AG08395 (cell line): ENCODE data around the gene HIP1.
"Not testable (repeated sequence)": the region's sequence is repeated elsewhere in the genome, so short reads cannot be mapped to it uniquely, and the experiment has no call there.

Experiments used
- DNase-seq: peaks from one replicate; pipeline ENCODE4 v3.0.0; 2012; ENCODE audit warnings: mixed read lengths, low spot score

The HIP1 gene

GRCh38 chr7:75614401-75614800, 124.3 kb downstream of the HIP1 start:
- no peak for DNase-seq

DNA sequence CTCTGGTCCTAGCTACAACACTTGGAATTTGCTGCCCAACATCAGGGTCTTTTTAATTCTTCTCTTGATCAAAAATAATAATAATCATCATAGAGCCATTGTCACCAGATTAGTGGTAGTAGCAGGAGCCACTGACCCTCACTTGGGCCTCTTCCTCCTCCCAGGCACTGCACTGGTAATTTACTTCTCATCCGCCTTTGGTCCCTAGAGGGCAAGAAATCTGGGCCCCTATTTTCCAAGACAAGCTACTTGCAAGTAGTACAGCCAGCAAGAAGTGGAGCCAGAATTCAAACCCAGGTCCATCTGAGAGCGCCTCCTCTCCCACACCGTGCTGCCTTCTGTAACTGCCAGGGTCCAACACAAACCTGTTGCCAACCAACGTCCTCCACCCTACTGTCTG, 125.4 kb downstream of the HIP1 start:
- no peak for DNase-seq

DNA sequence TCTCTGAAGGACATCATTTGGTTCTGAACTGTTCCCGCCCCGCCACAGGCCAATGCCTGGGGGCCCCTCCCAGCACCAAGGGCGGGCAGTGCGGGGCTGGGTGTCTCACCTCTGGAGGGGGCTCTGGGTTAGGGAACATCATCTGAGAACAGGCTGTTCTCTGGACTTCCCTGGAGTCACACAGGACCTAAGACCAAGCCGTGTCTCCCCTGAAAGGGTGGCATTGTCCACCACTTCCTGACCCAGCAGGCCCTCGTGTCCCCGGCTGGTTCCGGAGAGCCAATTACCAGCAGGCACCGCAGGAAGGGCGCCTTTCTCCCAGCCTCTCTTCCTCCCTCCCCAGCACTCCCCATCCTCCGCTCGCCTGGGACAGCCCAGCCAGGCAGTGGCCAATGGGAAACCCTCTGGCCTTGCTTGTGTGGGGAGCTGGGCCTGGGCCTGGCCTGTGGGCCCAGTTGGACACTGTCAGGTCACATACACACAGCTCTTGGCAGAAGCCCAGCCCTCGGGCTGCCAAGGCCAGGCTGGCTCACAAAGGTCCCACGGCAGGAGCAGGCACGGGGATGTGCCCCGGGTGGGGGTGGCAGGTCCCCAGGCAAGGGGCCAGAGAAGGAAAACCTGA, 127.1 kb downstream of the HIP1 start:
- no peak for DNase-seq

DNA sequence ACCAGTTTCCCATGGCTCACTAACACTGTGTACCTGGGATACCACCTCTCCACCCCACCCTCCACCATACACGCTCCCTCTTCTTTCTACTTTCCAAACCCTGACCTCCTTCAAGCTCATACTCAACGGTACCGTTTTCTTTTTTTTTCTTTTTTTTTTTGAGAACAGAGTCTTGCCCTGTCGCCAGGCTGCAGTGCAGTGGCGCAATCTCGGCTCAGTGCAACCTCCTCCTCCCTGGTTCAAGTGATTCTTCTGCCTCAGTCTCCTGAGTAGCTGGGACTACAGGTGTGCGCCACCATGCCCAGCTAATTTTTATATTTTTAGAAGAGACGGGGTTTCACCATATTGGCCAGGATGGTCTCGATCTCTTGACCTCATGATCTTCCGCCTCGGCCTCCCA, 129.3 kb downstream of the HIP1 start:
- not testable (repeated sequence) for DNase-seq

GRCh38 chr7:75608451-75609122, 130.2 kb downstream of the HIP1 start:
- DNase-seq = no peak

GRCh38 chr7:75604408-75604807, 134.3 kb downstream of the HIP1 start:
- DNase-seq = no peak

DNA sequence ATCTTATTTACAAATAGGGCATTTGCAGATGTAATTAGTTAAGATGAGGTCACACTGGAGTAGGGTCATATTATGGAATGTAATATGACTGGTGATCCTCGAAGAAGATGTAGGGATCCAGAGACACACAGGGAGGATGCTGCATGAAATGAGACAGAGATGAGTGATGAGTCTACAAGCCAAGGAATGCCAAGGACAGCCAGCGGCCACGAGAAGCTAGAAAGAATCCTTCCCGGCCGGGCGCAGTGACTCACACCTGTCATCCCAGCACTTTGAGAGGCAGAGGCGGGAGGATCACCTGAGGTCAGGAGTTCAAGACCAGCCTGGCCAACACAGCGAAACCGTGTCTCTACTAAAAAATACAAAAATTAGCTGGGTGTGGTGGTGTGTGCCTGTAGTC, 135.9 kb downstream of the HIP1 start:
- DNase-seq = not testable (repeated sequence)

DNA sequence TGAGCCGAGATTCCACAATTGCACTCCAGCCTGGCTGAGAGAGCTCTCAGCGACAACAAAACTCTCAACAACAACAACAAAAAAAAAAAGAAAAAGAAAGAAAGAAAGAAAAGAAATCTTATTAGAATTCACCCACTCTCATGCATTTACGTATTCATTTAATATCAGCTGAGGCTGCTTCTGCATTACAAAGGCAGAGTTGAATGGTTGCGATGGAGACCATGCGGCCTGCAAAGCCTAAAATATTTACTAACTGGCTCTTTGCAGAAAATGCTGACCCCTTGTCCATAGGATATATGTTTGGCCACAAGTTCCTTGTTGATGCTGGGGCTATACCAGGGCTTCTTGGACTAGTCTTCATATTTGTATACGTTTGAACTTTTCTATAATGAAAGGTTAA, 137.2 kb downstream of the HIP1 start:
- DNase-seq = no peak

DNA sequence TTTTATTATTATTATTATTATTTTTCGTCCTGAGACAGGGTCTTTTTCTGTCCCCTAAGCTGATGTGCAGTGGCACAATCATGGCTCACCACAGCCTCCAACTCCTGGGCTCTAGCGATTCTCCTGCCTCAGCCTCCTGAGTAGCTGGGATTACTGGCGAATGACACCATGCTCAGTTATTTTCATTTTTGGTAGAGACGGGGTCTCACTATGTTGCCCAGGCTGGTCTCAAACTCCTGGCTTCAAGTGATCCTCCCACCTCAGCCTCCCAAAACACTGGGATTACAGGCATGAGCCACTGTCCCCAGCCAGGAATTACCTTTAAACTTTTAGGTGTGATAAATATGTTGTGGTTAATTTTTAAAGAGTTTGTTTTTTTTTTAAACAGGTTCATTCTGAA, 138.0 kb downstream of the HIP1 start:
- not testable (repeated sequence) for DNase-seq

DNA sequence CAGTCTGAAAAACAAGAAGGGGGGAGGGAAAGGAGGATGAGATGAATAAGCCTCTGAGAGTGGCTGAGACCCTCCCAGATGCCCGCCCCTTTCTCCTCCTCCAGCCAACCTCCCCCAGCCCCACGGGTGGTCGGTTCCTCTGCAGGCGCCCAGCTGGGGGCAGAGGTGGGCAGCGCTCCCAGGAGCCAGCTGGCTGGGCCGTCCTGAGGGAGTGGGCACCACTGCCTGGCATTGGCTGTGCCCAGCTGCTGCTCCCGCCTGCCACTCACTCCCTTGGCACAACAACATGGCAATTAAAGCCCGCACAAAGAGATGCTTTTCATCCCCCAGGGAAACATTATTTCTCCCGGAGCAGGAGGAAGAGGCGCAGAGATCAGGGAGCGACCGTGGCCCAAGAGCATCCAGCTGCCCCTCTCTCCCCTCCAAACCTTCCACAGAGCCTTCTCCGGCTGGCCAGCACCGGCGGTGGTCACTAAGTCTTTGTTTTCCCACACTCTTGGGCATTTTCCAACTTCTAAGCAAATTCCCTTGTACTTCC, 139.4 kb downstream of the HIP1 start:
- DNase-seq = no peak

DNA sequence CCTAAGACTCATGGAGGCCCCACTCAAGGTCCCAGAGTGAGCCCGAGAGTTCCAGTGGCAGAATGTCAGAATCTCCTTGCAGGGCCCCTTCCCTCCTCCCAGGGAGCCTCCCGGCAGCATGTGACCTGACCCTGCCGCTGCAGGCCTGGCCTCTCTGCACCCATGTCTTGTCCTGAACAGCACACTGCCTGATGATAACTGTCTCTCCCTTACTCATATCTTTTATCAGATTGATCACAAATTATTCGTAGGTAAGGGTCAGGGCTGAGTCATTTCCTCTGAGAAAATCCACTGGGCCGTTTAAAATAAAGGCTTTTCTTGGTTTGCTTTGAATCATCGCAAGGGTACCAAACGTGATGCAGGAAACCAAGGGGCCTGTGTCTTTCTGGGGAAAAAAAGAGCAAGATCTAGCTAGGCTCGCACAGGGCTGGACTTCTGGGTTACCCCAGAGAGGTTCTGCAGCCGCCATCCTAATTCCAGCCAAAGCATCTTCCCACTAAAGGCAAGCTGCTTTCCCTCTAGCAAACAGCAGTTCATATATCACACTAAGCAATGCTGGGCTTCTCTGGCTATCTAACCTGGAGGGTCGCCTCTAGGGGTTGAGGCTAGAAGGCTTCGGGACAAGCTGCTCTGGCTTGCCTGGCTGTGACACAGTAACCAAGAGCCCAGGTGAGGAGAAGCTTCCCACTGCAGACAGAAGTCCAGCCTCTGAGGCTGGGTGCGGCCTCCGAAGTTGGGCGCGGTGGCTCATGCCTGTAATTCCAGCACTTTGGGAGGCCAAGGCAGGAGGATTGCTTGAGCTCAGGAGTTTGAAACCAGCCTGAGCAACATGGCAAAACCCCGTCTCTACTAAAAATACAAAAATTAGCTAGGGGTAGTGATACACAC, 141.8 kb downstream of the HIP1 start:
- DNase-seq = no peak

GRCh38 chr7:75595766-75596165, 143.0 kb downstream of the HIP1 start:
- no peak for DNase-seq

DNA sequence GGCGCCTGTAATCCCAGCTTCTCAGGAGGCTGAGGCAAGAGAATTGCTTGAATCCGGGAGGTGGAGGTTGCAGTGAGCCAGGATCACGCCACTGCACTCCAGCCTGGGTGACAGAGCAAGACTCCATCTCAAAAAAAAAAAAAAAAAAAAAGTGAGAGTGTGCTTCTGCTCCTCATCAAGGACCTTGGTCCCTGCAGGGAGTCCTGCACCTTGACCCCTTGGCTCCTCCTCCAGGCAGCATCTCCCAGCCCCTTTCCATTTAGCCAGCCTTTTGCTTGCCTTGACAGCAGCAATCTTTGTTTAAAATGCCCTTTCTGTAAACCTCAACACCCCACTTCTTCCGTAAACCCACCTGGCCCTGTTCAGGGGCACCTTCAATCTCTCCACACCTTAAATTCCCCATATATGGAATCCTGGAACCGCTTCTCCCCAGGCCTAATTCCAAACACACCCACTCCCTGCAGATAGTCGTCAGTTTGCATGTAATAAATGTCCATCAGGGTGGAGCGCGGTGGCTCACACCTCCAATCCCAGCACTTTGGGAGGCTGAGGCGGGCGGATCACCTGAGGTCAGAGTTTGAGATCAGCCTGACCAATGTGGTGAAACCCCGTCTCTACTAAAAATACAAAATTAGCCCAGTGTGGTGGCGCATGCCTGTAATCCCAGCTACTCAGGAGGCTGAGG, 145.1 kb downstream of the HIP1 start:
- not testable (repeated sequence) for DNase-seq

GRCh38 chr7:75591467-75592255, 147.1 kb downstream of the HIP1 start:
- DNase-seq = no peak

DNA sequence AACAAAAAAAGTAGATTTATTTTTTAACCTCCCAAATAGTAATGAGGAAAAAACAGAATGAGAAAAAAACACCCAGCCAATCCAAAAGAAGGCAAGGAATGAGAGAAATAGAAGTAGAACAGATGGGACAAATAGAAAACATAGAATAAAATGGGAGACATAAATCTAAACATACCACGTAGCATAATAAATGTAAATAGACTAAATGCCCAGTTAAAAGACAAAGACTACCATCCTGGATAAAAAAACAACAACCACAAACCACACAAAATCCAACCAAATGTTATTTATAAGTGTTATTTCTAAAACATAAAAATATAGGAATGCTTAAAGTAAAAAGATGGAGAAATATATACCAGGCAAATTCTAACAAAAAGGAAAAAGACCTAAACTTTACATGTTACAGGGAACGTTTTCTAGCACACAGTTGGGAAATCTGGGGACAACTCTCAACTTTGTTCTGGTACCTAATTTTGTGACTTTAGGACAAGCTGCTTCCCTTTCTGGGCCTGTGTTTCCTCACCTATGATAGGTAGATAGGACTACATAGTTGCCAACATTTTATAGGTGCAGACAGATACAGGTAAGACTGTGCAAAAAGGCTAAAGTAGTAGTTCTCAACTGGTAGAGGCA, 148.3 kb downstream of the HIP1 start:
- no peak for DNase-seq

- no peak for DNase-seq
These were observed 154.4 kb downstream of the HIP1 start for GRCh38 chr7:75584354-75584753.

GRCh38 chr7:75583255-75583654, 155.5 kb downstream of the HIP1 start:
- DNase-seq = no peak

DNA sequence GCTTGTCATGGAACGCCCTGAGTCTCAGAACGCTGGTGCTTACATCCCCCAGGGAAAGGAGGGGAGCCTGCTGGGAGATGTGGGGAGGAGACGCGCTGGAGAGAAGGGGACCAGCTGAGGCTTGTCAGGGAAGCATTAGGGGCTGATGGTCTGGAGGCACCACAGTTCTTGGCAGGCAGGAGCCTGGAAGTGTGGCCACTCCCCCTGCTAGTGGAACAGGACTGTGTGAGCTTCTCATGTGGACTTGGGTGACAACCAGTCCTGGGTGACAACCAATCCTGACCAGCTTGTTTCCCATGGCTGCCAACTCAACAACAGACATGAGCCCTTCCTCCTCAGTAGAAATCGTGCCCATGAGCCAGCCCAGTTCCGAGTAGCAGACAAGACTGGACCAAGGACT, 158.8 kb downstream of the HIP1 start:
- no peak for DNase-seq

- no peak for DNase-seq
These were observed 160.7 kb downstream of the HIP1 start for GRCh38 chr7:75578081-75578480.

- DNase-seq = peak; percentile 64
These were observed 163.1 kb downstream of the HIP1 start for GRCh38 chr7:75575488-75576121.
